GM21786 (cell line): ENCODE data around the gene CD48.
"Not testable (repeated sequence)": the region's sequence is repeated elsewhere in the genome, so short reads cannot be mapped to it uniquely, and the experiment has no call there.

ENCODE experiments used
- ATAC-seq: cut with Tn5 transposase; IDR thresholded peaks from one replicate; pipeline ENCODE4 v1.9.1; 2021; ENCODE audit not compliant: unreplicated experiment

CD48 gene

GRCh38 chr1:160716013-160716412, 4.4 kb upstream of the CD48 start:
- ATAC-seq, result no peak

- not testable (repeated sequence) for ATAC-seq
Measured at GRCh38 chr1:160714034-160714648, 2.5 kb upstream of the CD48 start.

GRCh38 chr1:160713161-160713560, 1.5 kb upstream of the CD48 start:
- no peak for ATAC-seq

GRCh38 chr1:160712525-160713080, 981 bp upstream of the CD48 start:
- ATAC-seq, result peak; percentile 45

- no peak for ATAC-seq
Measured at GRCh38 chr1:160711276-160711601, 383 bp downstream of the CD48 start.

- ATAC-seq, result no peak
Measured at GRCh38 chr1:160710517-160711252, 937 bp downstream of the CD48 start.

GRCh38 chr1:160709715-160710114, 1.9 kb downstream of the CD48 start:
- no peak for ATAC-seq

- peak; percentile 31 for ATAC-seq
Measured at GRCh38 chr1:160708801-160709200, 2.8 kb downstream of the CD48 start.

- ATAC-seq, result no peak
Measured at GRCh38 chr1:160708118-160708517, 3.5 kb downstream of the CD48 start.

- ATAC-seq, result no peak
Measured at GRCh38 chr1:160707236-160708064, 4.2 kb downstream of the CD48 start.

GRCh38 chr1:160706526-160707235, 4.9 kb downstream of the CD48 start:
- ATAC-seq, result no peak

- ATAC-seq, result no peak
Measured at GRCh38 chr1:160705742-160706141, 5.9 kb downstream of the CD48 start.

GRCh38 chr1:160705212-160705621, 6.4 kb downstream of the CD48 start:
- ATAC-seq, result not testable (repeated sequence)

GRCh38 chr1:160704250-160704649, 7.4 kb downstream of the CD48 start:
- ATAC-seq, result no peak

GRCh38 chr1:160702100-160702499, 9.5 kb downstream of the CD48 start:
- no peak for ATAC-seq

GRCh38 chr1:160692390-160692789, 19.2 kb downstream of the CD48 start:
- not testable (repeated sequence) for ATAC-seq

- no peak for ATAC-seq
Measured at GRCh38 chr1:160685266-160685665, 26.4 kb downstream of the CD48 start.

GRCh38 chr1:160682983-160683865, 28.4 kb downstream of the CD48 start:
- ATAC-seq, result no peak

- ATAC-seq, result no peak
Measured at GRCh38 chr1:160681891-160682140, 29.8 kb downstream of the CD48 start.
